GM21529 (cell line): Measurements from ENCODE around the gene ARHGAP15.

Experiments
- ATAC-seq: cut with Tn5 transposase; IDR thresholded peaks from one replicate; pipeline ENCODE4 v1.9.1; 2021; ENCODE audit not compliant: unreplicated experiment

The ARHGAP15 gene

DNA sequence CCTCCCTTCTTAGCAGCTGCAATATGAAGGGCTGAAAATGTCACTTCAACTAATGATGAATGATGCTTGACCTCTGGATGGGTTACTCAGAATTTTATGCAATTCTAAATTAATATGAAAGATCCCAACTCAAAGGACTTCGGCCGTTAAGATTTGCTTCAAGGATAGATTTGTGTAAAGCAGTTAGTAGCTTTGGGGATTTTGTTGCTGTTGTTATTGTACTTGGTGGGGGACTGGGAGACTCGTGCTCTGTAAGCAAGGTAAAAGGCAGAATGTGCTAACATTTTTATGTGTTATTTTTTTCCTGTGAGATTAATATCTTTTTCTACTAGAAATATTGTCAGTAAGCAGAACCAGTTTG is 478.8 kb downstream of the ARHGAP15 start:
- ATAC-seq: no peak

DNA sequence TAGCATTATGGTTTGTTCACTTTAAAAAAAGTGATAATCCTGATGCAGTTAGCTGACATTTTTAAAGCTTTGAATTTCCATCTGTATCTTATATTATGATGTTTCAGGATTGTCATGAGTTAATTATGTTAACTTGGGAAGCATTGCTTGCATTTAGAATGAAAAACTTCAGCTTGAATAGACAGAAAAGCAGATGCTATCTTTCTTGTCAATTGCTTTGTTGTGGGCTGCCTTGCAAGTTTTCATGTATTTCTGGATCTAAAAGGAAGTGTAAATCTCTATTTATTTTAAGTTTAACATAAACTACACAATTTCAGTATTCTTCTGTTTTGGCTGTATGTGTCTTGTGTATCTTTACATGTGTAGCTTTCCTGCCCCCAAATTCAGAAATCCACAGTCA is 479.5 kb downstream of the ARHGAP15 start:
- no peak for ATAC-seq

DNA sequence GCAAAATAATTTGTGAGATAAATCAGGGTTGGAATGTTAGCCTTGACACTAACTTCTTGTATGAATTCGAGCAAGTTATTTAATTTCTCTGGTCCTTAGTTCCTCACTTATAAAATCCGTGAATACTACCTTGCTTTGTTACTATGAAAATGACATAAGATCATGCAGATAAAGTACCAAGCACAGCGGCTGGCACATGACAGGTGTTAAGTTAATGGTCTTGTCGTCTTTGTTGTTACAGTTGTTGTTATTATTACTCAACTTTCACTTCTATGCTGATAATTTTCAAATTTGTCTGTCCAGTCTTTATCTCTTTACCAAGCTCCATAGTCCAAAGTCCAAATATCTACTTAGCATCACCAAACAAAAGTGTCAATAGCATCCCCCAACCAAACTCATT is 482.1 kb downstream of the ARHGAP15 start:
- no peak for ATAC-seq

DNA sequence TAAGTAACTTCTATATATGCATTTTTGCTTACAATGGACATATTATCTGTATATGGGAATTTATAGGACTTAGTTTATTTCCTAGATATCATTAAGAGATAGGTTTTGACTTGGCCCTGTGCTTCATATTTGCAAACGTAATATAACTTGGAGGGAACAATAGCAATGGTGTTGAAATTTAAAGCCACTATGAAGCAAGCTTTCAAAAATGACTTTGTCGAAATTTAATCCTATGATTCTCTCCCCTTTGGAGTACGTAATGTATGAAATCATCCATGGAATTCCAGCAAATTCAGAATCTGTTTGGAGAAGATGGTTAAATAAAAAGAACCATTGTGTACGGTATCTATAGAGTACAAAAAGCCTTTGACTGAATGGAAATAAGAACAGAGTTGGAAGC is 486.3 kb downstream of the ARHGAP15 start:
- ATAC-seq: no peak

DNA sequence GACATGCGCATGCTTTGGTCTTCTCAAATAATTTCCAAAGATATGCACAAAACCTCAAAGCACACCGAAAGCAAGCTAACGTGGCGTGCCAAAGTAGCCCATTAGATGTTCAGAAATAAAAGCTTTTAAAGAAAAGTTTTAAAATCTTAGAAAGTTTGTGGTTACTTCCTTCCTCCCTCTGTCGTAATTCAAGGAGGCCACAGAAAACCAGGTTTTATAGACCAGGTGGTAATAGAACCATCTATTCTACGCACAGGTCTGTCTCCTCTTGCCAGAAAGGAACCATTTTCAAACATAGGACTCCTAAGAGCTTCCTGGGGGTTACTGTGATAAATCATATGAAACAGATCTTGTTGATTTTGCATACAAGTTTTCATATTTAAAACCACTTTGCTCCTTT is 487.2 kb downstream of the ARHGAP15 start:
- no peak for ATAC-seq

DNA sequence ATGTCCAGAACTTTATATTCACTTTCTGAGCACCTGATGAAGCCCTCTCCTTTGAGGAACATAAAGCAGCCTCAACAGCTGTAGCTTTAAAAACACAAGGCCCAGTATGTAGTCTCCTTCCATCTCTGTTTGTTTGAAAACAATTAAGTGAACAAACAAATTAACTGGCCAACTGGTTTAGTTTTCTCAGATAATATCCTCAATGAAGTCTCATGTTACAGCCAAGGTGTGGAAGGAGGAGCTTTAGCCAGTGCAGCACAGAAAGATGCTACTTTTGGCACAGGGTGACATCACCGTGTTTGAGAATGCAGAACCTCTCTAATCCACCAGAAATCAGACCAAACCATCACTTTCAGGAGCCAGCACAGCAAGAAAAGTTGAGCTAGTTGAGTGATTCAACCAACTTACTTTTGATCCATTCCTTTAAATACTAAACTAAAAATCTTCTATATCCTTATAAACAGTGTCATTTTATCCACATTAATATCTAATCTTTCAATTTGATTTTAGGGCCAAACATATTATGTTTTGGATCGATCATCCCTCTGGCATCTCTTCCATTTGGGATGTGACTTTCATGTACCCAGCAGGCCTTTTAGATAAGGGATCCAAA is 488.7 kb downstream of the ARHGAP15 start:
- ATAC-seq: no peak

DNA sequence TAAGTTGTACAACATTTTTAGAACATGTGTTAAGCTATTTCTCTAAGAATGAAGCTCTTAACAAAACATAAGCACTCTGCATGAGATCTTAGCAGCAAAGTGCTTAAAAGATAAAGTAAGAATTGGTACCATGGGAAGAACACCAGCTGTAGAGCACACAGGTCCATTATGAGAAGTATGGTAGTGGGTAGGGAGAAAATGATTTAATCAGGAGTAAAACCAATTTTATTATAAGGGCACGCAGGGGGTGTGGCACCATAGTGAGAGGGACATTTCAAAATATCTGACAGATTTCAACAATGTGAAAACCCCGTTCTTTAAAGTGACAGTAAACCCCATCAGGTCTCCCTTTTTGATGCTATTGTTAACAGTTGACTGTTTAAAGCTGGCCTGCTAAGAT is 492.9 kb downstream of the ARHGAP15 start:
- ATAC-seq: no peak

DNA sequence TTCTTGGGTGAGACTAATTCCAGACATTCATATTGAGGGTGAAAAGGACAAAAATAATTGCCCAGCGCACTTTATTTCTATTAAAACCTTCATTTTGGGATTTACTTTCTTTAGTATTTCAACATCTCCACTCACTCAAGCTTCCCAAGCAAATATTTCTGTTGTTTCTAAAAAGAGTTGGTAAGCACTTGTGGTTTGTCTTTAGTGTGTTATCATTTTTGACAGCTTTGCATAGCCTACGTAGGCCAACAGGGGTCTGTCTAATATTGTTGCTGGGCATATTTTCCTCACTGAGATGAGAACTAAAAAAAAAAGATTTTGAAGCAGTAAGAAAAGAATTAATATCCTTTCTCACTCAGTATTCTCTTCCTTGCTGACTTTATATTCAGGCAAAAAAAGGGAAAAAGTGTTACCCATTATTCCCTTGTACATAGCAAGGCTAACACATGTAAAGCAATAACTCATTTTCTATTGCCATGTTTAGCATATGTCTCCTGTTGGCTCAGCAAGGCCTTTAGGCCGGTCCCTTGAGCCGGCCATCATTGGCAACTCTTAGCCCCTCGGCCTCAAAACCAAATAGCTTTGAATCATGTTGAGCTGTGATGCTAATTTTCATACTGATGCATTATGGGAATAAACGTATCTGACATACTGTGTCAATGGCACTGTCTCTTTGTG is 494.2 kb downstream of the ARHGAP15 start:
- no peak for ATAC-seq

DNA sequence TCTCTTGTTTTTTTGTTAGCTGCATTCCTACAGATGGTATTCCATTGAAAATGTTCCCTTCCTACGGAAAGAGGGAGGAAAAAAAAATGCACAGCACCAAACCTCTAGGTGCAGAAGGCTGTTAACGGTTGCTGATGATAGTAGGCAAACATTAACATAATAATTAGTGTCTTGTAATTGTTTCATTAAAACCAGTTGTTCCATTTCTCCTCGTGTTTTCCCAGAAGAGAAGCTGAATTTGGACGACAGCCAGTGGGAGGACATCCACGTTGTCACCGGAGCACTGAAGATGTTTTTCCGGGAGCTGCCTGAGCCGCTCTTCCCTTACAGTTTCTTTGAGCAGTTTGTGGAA is 494.7 kb downstream of the ARHGAP15 start:
- no peak for ATAC-seq

DNA sequence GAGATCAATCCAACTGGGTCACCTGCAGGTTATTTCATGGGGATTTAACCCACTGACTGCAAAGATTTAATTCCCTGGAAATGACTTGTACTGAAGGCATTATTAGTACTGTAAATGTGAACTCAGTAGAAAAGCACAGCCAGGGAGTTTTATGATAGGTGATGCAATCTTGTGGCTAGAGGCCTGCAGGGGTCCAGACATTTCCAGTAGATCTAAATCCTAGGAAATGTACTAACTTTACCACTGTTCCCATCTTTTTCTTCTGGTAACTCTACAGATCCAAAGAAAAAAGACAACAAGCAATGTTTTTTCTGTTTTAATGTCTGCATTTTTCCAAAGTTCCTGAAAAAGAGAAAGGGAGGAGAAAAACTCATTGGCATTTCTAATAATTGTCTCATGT is 500.1 kb downstream of the ARHGAP15 start:
- no peak for ATAC-seq

DNA sequence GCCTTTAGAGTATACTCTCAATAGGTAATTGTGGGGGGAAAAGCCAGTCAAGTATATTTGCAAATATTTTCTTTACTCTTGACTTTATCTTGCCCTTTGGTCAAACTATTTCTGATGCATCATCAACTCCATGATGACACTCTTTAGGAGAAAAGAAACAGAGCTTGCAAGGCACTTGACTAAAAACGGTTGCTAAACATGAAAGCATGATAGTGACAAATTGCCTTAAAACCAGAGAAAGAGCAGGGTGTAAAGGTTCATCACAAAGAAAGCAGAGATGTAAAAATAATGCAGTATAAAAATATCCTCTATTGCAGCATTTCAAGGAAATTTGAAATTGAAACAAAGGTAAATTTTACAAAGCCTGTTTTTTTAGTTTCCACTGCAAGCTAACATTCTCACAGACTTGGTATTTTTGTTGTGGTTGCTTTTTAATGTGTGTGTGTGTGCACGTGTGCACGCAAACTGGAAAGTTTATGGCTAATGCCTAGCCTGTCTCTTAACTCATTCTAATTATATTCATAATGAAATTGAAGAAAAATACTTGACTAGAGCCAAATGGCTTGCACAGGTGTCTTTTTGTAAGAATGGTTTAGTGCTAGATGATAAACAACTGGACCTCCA is 503.6 kb downstream of the ARHGAP15 start:
- no peak for ATAC-seq

DNA sequence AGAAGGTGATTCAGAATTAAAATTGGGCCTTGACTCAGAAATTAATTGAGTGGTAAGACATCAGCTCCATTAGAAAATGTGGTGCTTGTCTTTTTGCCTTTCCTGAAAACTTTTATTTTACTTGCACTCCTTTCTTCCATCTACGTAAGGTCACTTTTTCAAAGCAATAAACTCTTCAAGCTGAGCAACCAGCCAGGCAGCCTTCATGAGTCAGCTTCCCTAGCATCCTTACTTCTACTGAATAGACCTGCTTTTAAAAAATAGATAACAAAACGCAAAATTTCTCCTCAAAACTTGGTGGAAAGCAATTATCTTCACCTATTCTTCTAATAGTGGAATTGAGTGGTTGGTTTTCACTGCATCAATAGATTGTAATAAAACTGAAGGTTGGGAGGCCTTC is 504.2 kb downstream of the ARHGAP15 start:
- ATAC-seq: no peak

DNA sequence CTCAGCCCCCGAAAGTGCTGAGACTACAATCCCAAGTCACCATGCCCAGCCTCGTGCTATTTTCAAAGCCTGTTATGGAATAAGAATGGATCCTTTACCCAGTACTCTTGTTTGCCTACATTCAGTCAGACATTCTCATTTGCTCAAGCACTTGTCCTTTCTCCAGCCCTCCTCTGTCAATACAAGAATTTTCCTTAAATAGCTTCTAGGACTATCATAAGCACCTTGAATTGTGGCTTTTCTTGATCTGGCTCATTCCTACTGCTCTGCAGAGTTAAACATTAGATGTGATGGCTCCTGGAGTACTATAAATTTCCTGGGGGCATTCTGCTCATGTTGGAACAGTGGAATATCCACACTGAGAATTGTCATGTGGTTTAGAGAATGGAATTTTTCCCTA is 506.1 kb downstream of the ARHGAP15 start:
- ATAC-seq: no peak

DNA sequence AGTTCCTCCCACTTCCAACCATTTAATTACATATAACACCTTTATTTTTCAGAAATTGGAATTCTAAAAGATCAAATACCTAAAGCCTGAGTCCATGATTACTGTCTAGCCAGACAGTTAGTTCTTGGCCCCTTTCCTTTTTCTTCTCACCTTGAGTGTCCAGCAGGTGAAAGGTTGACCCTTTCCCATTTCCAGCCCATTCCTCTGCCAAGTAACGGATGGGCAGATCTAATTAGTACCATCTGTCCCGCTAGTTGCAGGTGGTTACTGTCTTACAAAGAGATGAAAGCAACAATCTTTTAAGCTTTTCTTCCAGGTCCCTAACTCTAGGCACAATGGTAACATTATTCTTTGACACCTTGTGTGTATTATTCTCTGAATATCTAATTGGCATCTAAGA is 506.7 kb downstream of the ARHGAP15 start:
- ATAC-seq: no peak

DNA sequence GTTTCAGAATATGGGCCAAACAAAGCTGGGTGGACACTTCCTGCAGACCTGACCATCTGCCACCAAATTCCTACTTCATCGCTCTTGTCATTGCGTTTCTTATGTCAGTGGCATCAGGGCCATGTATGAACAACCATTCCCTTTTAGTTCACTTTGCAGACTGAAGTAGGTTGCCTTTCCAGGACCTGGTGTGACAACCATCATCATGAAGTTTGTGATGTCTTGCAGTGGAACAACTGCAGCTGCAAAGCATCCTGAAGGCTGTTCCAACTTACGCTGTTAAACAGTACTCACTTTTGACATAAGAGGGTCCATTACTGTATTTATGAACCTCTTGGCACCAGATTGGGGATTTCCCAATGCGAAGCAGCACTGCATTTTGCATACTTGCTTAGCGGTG is 511.6 kb downstream of the ARHGAP15 start:
- ATAC-seq: no peak

DNA sequence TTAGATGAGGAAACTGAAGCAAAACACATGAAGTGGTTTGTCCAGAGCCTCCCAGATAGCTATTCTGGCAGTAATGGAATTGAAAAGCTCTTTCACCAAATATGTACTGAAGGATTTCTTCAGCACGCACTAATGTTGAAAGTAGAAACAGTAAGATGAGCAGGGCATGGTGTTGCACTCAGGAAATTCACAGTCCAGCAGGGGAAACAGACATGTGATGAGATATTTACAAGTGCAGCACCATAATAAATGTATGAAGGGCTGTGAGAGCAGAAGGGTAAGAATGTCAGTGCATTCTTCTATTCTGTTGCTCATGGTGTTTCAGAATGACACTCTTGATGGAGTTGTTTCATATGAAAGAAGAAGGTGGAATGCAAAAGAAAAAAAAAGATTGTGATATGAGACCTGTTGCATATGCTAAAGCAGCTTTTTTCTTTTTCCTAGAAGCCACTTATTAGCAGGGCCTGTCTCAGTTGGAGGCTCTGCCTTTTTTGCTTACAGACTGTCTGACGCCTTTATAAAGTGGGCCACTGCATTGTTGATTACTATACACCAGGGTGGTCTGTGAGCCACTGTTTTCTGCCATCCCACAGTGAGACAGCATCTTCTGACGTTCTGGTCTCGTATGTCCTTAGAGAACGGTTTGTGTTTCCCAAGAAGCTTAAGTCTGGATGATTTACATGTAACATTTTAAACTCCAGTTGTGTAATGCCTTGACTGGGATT is 516.9 kb downstream of the ARHGAP15 start:
- ATAC-seq: no peak

DNA sequence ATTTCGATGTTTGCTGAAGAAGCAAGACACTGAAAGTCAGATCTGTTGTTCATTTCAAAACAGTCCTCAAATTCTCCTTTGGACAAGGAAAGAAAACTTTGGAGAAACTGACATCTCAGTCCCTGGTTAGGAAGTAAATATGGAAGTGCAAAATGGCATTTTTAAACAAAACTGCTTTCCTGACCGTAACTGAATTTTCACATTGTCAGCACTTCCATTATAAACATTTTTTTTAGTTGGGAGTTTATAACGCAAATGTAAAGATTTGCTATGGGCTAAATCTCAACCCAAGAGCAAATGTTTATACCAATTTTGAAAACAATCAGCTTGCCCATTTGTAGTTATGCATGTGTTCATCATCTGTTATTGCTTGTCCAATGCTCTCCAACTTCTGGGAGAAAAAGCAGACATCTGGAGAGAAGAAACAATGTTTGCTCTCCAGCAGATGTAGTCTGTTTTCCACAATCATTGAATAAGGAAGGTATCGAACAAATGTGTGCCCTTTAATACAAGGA is 520.1 kb downstream of the ARHGAP15 start:
- ATAC-seq: no peak

DNA sequence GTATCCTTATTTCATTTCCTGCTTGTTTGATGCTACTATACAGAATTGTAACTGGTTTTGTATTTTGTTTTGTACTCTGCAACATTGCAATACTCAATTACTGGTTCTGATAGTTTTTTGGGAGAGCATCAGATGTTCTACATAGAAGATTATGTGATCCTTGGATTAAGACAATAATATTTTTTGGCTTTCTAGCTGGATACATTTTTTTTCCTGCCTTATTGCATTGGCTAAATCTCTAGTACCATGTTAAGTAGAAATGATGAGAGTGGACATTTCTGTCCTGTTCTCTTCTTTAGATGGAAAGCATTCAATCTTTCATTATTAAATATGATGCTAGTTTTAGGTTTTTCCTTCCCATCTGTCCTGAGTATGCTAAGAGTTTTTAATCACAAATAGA is 523.5 kb downstream of the ARHGAP15 start:
- ATAC-seq: no peak

DNA sequence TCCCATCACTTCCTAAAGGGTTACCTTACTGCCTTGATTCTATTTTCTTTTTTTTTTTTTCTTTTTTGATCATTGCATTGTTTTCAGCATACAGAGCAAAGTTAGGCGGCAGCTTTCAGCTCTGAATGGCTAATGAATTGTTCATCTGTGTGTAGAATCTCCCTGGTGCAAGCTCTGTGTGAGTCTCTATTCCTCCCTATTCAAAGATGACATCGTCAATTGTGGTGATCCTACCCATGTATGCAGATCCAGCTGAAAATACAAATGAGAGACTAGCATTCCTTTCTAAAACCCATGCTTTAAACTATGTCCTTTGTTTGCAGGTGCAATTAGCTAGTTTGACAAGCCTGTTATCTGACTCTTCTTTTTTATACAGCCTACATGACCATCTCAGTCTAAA is 539.0 kb downstream of the ARHGAP15 start:
- no peak for ATAC-seq

DNA sequence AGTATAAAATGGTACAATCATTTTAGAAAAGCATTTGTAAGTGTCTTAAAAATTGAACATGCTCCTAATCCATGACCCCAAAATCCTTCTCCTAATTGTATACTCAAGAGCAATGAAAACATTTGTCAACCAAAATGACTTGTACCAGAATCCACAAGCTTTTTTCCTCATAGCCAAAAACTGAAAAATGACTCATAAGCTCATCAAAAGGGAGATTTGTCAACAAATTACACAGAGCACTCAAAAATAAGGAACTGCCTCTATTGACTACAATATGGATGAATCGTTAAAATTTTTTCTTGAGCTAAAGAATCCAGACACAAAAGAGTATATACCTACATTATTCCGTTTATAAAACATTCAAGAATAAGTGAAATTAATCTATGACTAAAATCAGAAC is 544.8 kb downstream of the ARHGAP15 start:
- ATAC-seq: no peak

DNA sequence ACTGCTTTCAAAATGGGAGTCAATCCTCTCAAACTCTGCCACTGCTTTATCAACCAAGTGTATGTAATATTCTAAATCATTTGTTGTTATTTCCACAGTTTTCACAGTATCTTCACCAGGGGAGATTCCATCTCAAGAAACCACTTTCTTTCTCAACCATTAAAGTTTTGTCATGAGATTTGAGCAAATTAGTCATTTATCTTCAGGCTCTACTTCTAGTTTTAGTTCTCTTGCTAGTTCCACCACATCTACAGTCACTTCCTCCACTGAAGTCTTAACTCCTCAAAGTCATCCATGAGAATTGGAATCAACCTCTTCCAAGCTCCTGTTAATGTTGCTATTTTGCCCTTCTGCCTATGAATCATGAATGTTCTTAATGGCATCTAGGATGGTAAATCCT is 545.8 kb downstream of the ARHGAP15 start:
- no peak for ATAC-seq

DNA sequence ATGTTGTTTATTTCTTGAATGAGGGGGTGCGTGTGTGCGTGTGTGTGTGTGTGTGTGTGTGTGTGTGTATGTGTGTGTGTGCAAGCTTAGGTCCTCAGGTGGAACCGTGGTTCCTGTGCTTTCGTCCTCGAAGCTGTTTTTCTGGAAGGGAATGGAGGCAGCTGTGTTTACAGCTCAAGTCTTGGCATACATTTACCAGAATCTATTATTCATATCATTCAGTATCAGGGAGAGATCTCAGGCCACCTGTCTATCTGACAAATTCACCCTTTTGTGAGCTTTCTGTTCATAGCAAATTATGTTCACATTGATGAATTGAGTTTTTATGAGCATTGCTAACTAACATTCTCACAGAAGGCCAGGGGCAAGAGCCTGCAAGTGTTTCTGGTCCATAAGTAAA is 550.4 kb downstream of the ARHGAP15 start:
- no peak for ATAC-seq
